ENCODE measurements around the gene AANAT.

The AANAT gene

GRCh38 chr17:76491271-76492122, 24.1 kb downstream of the AANAT start:
- no peak for FAIRE-seq

- FAIRE-seq, result no peak
Observed at GRCh38 chr17:76492123-76492988, 25.0 kb downstream of the AANAT start.

- FAIRE-seq, result no peak
Observed at GRCh38 chr17:76492989-76493501, 25.6 kb downstream of the AANAT start.

- no peak for FAIRE-seq
Observed at GRCh38 chr17:76493505-76494167, 26.2 kb downstream of the AANAT start.

- no peak for FAIRE-seq
Observed at GRCh38 chr17:76495663-76496400, 28.4 kb downstream of the AANAT start.

- FAIRE-seq, result no peak
Observed at GRCh38 chr17:76496464-76496863, 29.1 kb downstream of the AANAT start.

GRCh38 chr17:76497699-76497978, 30.2 kb downstream of the AANAT start:
- no peak for FAIRE-seq

GRCh38 chr17:76497979-76498875, 30.8 kb downstream of the AANAT start:
- no peak for FAIRE-seq

- no peak for FAIRE-seq
Observed at GRCh38 chr17:76498876-76499251, 31.5 kb downstream of the AANAT start.

GRCh38 chr17:76499267-76499667, 31.9 kb downstream of the AANAT start:
- no peak for FAIRE-seq

GRCh38 chr17:76500074-76500746, 32.8 kb downstream of the AANAT start:
- no peak for FAIRE-seq

- no peak for FAIRE-seq
Observed at GRCh38 chr17:76500747-76501017, 33.3 kb downstream of the AANAT start.

- FAIRE-seq, result no peak
Observed at GRCh38 chr17:76501018-76501826, 33.8 kb downstream of the AANAT start, which contains the start of gene RHBDF2. RHBDF2 (minus strand) TSS chr17:76501423; CDS start chr17:76481524, 19,899 bp downstream.

- no peak for FAIRE-seq
Observed at GRCh38 chr17:76501827-76502307, 34.5 kb downstream of the AANAT start.

GRCh38 chr17:76502341-76503211, 35.2 kb downstream of the AANAT start:
- no peak for FAIRE-seq

GRCh38 chr17:76504117-76504516, 36.7 kb downstream of the AANAT start:
- FAIRE-seq, result no peak

- no peak for FAIRE-seq
Observed at GRCh38 chr17:76506408-76507345, 39.3 kb downstream of the AANAT start.
